ENCODE results near the gene ZNF626. TPM values are rescaled to one million over a fixed set of nuclear protein-coding genes. Genes with fewer than 3 reads are reported as not detected.

Gene ZNF626
- total and polyA plus RNA-seq, 4 donors: 4.5 to 16.4 (median 12.3) TPM

Other genes with a start within 250 kb of the ZNF626 start
- 10 to 100 TPM in 1 of 2 donors, 1 to 10 TPM in 1; 6.9 to 15.4 TPM for gene ZNF737, start 95.8 kb downstream of the ZNF626 start, total RNA-seq
- gene ZNF737, start 95.8 kb downstream of the ZNF626 start, polyA plus RNA-seq: 1 to 10 TPM; 4.1 to 4.5 TPM
- 1 to 10 TPM; 3.7 to 7.7 TPM for gene ZNF66, start 114.7 kb upstream of the ZNF626 start, total RNA-seq
- not detected for gene ZNF66, start 114.7 kb upstream of the ZNF626 start, polyA plus RNA-seq

Data from aorta (tissue), 4 donors.